GM23338 (cell line): ENCODE measurements around the gene OR5AK2. TPM values are rescaled to one million over a fixed set of nuclear protein-coding genes. Genes with fewer than 3 reads are reported as not detected.
"Not testable (repeated sequence)": the region's sequence is repeated elsewhere in the genome, so short reads cannot be mapped to it uniquely, and the experiment has no call there.

Experiments used
- ATAC-seq: fragments of 200-7000 bp; cut with Tn5 transposase; 3 replicates; pipeline ENCODE4 v1.9.1; 2020
- DNase-seq: peaks from one replicate; pipeline ENCODE4 v3.0.0-alpha.2; 2015; ENCODE audit warnings: low spot score
- H2AFZ ChIP-seq: fragments of 200-600 bp; sonication (generic); 2 replicates; pipeline ENCODE4 v1.8.0; 2016; ENCODE audit warnings: antibody characterized with exemption, mild to moderate bottlenecking, moderate library complexity
- H3F3A ChIP-seq: fragments of 200-600 bp; sonication (generic); replicated peaks from 2 replicates; pipeline ENCODE4 v1.8.0; 2017; ENCODE audit warnings: antibody characterized with exemption, mixed run types, low read depth
- H3K27ac ChIP-seq: fragments of 200-600 bp; sonication (generic); 2 replicates; pipeline ENCODE4 v1.6.1; 2016; ENCODE audit warnings: low read depth
- H3K27me3 ChIP-seq: fragments of 200-600 bp; sonication (generic); 2 replicates; pipeline ENCODE4 v1.8.0; 2016; ENCODE audit warnings: mild to moderate bottlenecking, mixed run types, moderate library complexity; ENCODE audit not compliant: insufficient read depth
- H3K36me3 ChIP-seq: fragments of 200-600 bp; sonication (generic); 2 replicates; pipeline ENCODE4 v1.8.0; 2016; ENCODE audit warnings: mild to moderate bottlenecking; ENCODE audit not compliant: insufficient read depth
- H3K4me1 ChIP-seq: fragments of 200-600 bp; sonication (generic); 2 replicates; pipeline ENCODE4 v1.8.0; 2016; ENCODE audit warnings: mild to moderate bottlenecking, moderate library complexity; ENCODE audit not compliant: insufficient read depth
- H3K4me2 ChIP-seq: fragments of 200-600 bp; sonication (generic); 2 replicates; pipeline ENCODE4 v1.7.1; 2017; ENCODE audit warnings: mixed run types
- H3K4me3 ChIP-seq: fragments of 200-600 bp; sonication (generic); 2 replicates; pipeline ENCODE4 v1.6.1; 2016; ENCODE audit warnings: mixed run types
- H3K79me2 ChIP-seq: fragments of 200-600 bp; sonication (generic); replicated peaks from 2 replicates; pipeline ENCODE4 v1.8.0; 2017; ENCODE audit warnings: mild to moderate bottlenecking; ENCODE audit not compliant: insufficient read depth
- H3K9me2 ChIP-seq: fragments of 200-600 bp; sonication (generic); 2 replicates; pipeline ENCODE4 v1.8.0; 2017; ENCODE audit not compliant: insufficient read depth
- H4K20me1 ChIP-seq: fragments of 200-600 bp; sonication (generic); replicated peaks from 2 replicates; pipeline ENCODE4 v1.8.0; 2017; ENCODE audit warnings: mild to moderate bottlenecking; ENCODE audit not compliant: insufficient read depth
- H3K27ac Mint-ChIP-seq: 2 replicates; pipeline ENCODE4 v1.8.0; 2020; ENCODE audit warnings: inconsistent platforms, mild to moderate bottlenecking, moderate library complexity, mixed read lengths
- H3K27me3 Mint-ChIP-seq: 3 replicates; pipeline ENCODE4 v1.8.0; 2022; ENCODE audit warnings: low read depth, mild to moderate bottlenecking, moderate library complexity, mixed read lengths, inconsistent platforms; ENCODE audit not compliant: insufficient read depth, poor library complexity
- H3K36me3 Mint-ChIP-seq: 3 replicates; pipeline ENCODE4 v1.8.0; 2021; ENCODE audit warnings: low read depth, mild to moderate bottlenecking, inconsistent platforms, moderate library complexity, mixed read lengths
- H3K4me1 Mint-ChIP-seq: 3 replicates; pipeline ENCODE4 v1.8.0; 2020; ENCODE audit warnings: mild to moderate bottlenecking, inconsistent platforms, mixed read lengths
- H3K4me3 Mint-ChIP-seq: 3 replicates; pipeline ENCODE4 v1.8.0; 2021; ENCODE audit warnings: moderate library complexity, mild to moderate bottlenecking, inconsistent platforms, mixed read lengths
- H3K9me3 Mint-ChIP-seq: 3 replicates; pipeline ENCODE4 v1.8.0; 2020; ENCODE audit warnings: moderate library complexity, mild to moderate bottlenecking, inconsistent platforms, mixed read lengths
- EZH2 ChIP-seq: fragments of 200-600 bp; sonication (generic); IDR thresholded peaks from one replicate; pipeline ENCODE4 v1.8.0; 2017; ENCODE audit warnings: antibody characterized with exemption, mild to moderate bottlenecking, low read depth; ENCODE audit not compliant: unreplicated experiment
- JUNB ChIP-seq: IDR thresholded peaks from one replicate; pipeline ENCODE4 v1.6.1; 2016; ENCODE audit warnings: antibody characterized with exemption; ENCODE audit not compliant: unreplicated experiment
- NANOG ChIP-seq: IDR thresholded peaks from 2 replicates; pipeline ENCODE4 v1.6.1; 2016; ENCODE audit warnings: antibody characterized with exemption, borderline replicate concordance
- POLR2AphosphoS5 ChIP-seq: IDR thresholded peaks from 2 replicates; pipeline ENCODE4 v1.6.1; 2016; ENCODE audit warnings: antibody characterized with exemption, low read depth
- STAT1 ChIP-seq: IDR thresholded peaks from one replicate; pipeline ENCODE4 v1.6.1; 2016; ENCODE audit warnings: antibody characterized with exemption; ENCODE audit not compliant: unreplicated experiment
- ZNF114 ChIP-seq: fragments of 250-450 bp; sonication (Bioruptor Pico); IDR thresholded peaks from 2 replicates; pipeline ENCODE4 v1.5.0; 2020; ENCODE audit warnings: mild to moderate bottlenecking, moderate library complexity
- polyA plus RNA-seq: library from polyadenylated mRNA; unstranded; fragments of >200 nt; fragmentation: Nextera tagmentation; extraction: Ambion mirVana; gene quantifications from 2 replicates; pipeline ENCODE4 v1.2.1, GENCODE V29; 2016
- total RNA-seq: library from RNA; depleted of rRNA; stranded (reverse); fragments of >200 nt; shearing (Covaris generic); gene quantifications from 2 replicates; pipeline ENCODE4 v1.2.3, GENCODE V29; 2014
- TF ChIP-seq, protein P1 (sequence below): fragments of 250-450 bp; sonication (Bioruptor Pico); IDR thresholded peaks from 2 replicates; pipeline ENCODE4 v1.5.0; 2020; ENCODE audit warnings: mild to moderate bottlenecking, moderate library complexity
- TF ChIP-seq, protein P2 (sequence below): IDR thresholded peaks from 2 replicates; pipeline ENCODE4 v1.6.1; 2016; ENCODE audit warnings: antibody characterized with exemption
- TF ChIP-seq, protein P3 (sequence below), 2 experiments: fragments of 200-600 bp in 1 of 2; sonication (generic) in 1 of 2; conservative IDR thresholded peaks; 2 replicates each; pipeline versions ENCODE4 v1.5.1 to v1.6.1; 2016 to 2017; ENCODE audit warnings: antibody characterized with exemption in 2 of 2, low read depth in 2 of 2, mild to moderate bottlenecking in 2 of 2, moderate library complexity in 1 of 2
- TF ChIP-seq, protein P4 (sequence below): IDR thresholded peaks from one replicate; pipeline ENCODE4 v1.6.1; 2018; ENCODE audit warnings: antibody characterized with exemption; ENCODE audit not compliant: unreplicated experiment

OR5AK2 gene
- total and polyA plus RNA-seq, 2 experiments from 2014 or later = not detected

DNA sequence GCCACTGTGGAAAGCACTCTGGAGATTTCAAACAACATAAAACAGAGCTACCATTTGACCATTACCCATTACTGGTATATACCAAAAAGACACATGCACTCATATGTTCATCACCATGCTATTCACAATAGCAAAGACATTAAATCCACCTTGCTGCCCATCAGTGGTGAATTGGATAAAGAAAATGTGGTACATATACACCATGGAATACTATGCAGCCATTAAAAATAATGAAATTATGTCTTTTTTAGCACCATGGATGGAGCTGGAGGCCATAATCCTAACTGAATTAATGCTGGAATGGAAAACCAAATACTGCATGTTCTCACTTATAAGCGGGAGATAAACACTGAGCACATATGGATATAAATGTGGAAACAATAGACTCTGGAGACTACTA, 34.8 kb upstream of the OR5AK2 start:
- not testable (repeated sequence) for H4K20me1 ChIP-seq, H3K27me3 Mint-ChIP-seq, H3K9me2 ChIP-seq, H2AFZ ChIP-seq, H3K79me2 ChIP-seq, H3K4me3 ChIP-seq, DNase-seq, H3K36me3 ChIP-seq, H3K4me1 Mint-ChIP-seq, H3K4me2 ChIP-seq, H3K27ac Mint-ChIP-seq, H3F3A ChIP-seq, H3K27me3 ChIP-seq, H3K4me3 Mint-ChIP-seq, H3K4me1 ChIP-seq, H3K27ac ChIP-seq, ATAC-seq
- peaks cover 11% of the 10 kb centered on the region; the same call in 2 of the 3 replicates for H3K36me3 Mint-ChIP-seq
- peaks cover 39% of the 10 kb centered on the region for H3K9me3 Mint-ChIP-seq

GRCh38 chr11:56961609-56962008, 27.1 kb upstream of the OR5AK2 start:
- H3K4me3 Mint-ChIP-seq = no peak overlapping the region
- H3K4me2 ChIP-seq = no peak overlapping the region
- ATAC-seq = no peak
- TF ChIP-seq, protein P1, sequence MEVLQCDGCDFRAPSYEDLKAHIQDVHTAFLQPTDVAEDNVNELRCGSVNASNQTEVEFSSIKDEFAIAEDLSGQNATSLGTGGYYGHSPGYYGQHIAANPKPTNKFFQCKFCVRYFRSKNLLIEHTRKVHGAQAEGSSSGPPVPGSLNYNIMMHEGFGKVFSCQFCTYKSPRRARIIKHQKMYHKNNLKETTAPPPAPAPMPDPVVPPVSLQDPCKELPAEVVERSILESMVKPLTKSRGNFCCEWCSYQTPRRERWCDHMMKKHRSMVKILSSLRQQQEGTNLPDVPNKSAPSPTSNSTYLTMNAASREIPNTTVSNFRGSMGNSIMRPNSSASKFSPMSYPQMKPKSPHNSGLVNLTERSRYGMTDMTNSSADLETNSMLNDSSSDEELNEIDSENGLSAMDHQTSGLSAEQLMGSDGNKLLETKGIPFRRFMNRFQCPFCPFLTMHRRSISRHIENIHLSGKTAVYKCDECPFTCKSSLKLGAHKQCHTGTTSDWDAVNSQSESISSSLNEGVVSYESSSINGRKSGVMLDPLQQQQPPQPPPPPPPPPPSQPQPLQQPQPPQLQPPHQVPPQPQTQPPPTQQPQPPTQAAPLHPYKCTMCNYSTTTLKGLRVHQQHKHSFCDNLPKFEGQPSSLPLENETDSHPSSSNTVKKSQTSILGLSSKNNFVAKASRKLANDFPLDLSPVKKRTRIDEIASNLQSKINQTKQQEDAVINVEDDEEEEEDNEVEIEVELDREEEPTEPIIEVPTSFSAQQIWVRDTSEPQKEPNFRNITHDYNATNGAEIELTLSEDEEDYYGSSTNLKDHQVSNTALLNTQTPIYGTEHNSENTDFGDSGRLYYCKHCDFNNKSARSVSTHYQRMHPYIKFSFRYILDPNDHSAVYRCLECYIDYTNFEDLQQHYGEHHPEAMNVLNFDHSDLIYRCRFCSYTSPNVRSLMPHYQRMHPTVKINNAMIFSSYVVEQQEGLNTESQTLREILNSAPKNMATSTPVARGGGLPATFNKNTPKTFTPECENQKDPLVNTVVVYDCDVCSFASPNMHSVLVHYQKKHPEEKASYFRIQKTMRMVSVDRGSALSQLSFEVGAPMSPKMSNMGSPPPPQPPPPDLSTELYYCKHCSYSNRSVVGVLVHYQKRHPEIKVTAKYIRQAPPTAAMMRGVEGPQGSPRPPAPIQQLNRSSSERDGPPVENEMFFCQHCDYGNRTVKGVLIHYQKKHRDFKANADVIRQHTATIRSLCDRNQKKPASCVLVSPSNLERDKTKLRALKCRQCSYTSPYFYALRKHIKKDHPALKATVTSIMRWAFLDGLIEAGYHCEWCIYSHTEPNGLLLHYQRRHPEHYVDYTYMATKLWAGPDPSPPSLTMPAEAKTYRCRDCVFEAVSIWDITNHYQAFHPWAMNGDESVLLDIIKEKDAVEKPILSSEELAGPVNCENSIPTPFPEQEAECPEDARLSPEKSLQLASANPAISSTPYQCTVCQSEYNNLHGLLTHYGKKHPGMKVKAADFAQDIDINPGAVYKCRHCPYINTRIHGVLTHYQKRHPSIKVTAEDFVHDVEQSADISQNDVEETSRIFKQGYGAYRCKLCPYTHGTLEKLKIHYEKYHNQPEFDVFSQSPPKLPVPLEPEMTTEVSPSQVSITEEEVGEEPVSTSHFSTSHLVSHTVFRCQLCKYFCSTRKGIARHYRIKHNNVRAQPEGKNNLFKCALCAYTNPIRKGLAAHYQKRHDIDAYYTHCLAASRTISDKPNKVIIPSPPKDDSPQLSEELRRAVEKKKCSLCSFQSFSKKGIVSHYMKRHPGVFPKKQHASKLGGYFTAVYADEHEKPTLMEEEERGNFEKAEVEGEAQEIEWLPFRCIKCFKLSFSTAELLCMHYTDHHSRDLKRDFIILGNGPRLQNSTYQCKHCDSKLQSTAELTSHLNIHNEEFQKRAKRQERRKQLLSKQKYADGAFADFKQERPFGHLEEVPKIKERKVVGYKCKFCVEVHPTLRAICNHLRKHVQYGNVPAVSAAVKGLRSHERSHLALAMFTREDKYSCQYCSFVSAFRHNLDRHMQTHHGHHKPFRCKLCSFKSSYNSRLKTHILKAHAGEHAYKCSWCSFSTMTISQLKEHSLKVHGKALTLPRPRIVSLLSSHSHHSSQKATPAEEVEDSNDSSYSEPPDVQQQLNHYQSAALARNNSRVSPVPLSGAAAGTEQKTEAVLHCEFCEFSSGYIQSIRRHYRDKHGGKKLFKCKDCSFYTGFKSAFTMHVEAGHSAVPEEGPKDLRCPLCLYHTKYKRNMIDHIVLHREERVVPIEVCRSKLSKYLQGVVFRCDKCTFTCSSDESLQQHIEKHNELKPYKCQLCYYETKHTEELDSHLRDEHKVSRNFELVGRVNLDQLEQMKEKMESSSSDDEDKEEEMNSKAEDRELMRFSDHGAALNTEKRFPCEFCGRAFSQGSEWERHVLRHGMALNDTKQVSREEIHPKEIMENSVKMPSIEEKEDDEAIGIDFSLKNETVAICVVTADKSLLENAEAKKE (CRISPR knock-in tag) = no peak
- no peak for TF ChIP-seq NANOG
- TF ChIP-seq STAT1 = no peak
- TF ChIP-seq, protein P2, sequence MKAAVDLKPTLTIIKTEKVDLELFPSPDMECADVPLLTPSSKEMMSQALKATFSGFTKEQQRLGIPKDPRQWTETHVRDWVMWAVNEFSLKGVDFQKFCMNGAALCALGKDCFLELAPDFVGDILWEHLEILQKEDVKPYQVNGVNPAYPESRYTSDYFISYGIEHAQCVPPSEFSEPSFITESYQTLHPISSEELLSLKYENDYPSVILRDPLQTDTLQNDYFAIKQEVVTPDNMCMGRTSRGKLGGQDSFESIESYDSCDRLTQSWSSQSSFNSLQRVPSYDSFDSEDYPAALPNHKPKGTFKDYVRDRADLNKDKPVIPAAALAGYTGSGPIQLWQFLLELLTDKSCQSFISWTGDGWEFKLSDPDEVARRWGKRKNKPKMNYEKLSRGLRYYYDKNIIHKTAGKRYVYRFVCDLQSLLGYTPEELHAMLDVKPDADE = no peak
- no peak for TF ChIP-seq ZNF114 (CRISPR knock-in tag)
- no peak for TF ChIP-seq JUNB
- TF ChIP-seq, protein P3, sequence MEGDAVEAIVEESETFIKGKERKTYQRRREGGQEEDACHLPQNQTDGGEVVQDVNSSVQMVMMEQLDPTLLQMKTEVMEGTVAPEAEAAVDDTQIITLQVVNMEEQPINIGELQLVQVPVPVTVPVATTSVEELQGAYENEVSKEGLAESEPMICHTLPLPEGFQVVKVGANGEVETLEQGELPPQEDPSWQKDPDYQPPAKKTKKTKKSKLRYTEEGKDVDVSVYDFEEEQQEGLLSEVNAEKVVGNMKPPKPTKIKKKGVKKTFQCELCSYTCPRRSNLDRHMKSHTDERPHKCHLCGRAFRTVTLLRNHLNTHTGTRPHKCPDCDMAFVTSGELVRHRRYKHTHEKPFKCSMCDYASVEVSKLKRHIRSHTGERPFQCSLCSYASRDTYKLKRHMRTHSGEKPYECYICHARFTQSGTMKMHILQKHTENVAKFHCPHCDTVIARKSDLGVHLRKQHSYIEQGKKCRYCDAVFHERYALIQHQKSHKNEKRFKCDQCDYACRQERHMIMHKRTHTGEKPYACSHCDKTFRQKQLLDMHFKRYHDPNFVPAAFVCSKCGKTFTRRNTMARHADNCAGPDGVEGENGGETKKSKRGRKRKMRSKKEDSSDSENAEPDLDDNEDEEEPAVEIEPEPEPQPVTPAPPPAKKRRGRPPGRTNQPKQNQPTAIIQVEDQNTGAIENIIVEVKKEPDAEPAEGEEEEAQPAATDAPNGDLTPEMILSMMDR (conservative IDR thresholded peaks at IDR 0.05; ENCODE audit: low read depth in 2 of 2) = no peak
- TF ChIP-seq EZH2 = no peak
- TF ChIP-seq POLR2AphosphoS5 = no peak
- TF ChIP-seq, protein P4, sequence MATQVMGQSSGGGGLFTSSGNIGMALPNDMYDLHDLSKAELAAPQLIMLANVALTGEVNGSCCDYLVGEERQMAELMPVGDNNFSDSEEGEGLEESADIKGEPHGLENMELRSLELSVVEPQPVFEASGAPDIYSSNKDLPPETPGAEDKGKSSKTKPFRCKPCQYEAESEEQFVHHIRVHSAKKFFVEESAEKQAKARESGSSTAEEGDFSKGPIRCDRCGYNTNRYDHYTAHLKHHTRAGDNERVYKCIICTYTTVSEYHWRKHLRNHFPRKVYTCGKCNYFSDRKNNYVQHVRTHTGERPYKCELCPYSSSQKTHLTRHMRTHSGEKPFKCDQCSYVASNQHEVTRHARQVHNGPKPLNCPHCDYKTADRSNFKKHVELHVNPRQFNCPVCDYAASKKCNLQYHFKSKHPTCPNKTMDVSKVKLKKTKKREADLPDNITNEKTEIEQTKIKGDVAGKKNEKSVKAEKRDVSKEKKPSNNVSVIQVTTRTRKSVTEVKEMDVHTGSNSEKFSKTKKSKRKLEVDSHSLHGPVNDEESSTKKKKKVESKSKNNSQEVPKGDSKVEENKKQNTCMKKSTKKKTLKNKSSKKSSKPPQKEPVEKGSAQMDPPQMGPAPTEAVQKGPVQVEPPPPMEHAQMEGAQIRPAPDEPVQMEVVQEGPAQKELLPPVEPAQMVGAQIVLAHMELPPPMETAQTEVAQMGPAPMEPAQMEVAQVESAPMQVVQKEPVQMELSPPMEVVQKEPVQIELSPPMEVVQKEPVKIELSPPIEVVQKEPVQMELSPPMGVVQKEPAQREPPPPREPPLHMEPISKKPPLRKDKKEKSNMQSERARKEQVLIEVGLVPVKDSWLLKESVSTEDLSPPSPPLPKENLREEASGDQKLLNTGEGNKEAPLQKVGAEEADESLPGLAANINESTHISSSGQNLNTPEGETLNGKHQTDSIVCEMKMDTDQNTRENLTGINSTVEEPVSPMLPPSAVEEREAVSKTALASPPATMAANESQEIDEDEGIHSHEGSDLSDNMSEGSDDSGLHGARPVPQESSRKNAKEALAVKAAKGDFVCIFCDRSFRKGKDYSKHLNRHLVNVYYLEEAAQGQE = no peak

More at GRCh38 chr11:56961609-56962008, 27.1 kb upstream of the OR5AK2 start:
- H3K9me2 ChIP-seq = peaks cover 8% of the 10 kb centered on the region; the same call in 1 of the 2 replicates
- no peaks in the 10 kb centered on the region for H3K4me1 ChIP-seq
- DNase-seq = no peak
- H4K20me1 ChIP-seq = no peaks in the 10 kb centered on the region
- H3K36me3 Mint-ChIP-seq = no peaks in the 10 kb centered on the region; the same call in 2 of the 3 replicates
- no peaks in the 10 kb centered on the region for H3F3A ChIP-seq
- H2AFZ ChIP-seq = no peak overlapping the region
- no peak overlapping the region for H3K27ac ChIP-seq
- H3K27me3 ChIP-seq = no peaks in the 10 kb centered on the region
- H3K27me3 Mint-ChIP-seq = peaks cover 2% of the 10 kb centered on the region
- no peak overlapping the region for H3K4me3 ChIP-seq
- H3K36me3 ChIP-seq = no peaks in the 10 kb centered on the region
- no peaks in the 10 kb centered on the region for H3K79me2 ChIP-seq
- peaks cover 18% of the 10 kb centered on the region for H3K9me3 Mint-ChIP-seq
- no peaks in the 10 kb centered on the region for H3K4me1 Mint-ChIP-seq
- H3K27ac Mint-ChIP-seq = no peak overlapping the region
